ENCODE data around the gene CX3CR1. TPM values are rescaled to one million over a fixed set of nuclear protein-coding genes. Genes with fewer than 3 reads are reported as not detected.
A peak's percentile ranks its signal among the peaks of the same experiment; 100 is the strongest.

Gene CX3CR1
- total RNA-seq, 4 donors from 2014 or later = 0.35 to 0.57 (median 0.44) TPM; not detected in 1

GRCh38 chr3:39292961-39293360 lies 13.1 kb upstream of the CX3CR1 start:
- Histone ChIP-seq H3K36me3 (no peaks in the 10 kb centered on the region), H3K4me1 (peaks cover 0 to 8% (median 0%) of the 10 kb centered on the region in 3 donors), H3K9me3 (peaks cover 0 to under 1% (median 0%) of the 10 kb centered on the region in 3 donors), H3K4me3 (no peak overlapping the region), H3K27ac (no peak overlapping the region), H3K27me3 (no peaks in the 10 kb centered on the region)
- no peak for TF ChIP-seq POLR2A (IDR thresholded peaks at IDR 0.05)
- TF ChIP-seq, protein P1, sequence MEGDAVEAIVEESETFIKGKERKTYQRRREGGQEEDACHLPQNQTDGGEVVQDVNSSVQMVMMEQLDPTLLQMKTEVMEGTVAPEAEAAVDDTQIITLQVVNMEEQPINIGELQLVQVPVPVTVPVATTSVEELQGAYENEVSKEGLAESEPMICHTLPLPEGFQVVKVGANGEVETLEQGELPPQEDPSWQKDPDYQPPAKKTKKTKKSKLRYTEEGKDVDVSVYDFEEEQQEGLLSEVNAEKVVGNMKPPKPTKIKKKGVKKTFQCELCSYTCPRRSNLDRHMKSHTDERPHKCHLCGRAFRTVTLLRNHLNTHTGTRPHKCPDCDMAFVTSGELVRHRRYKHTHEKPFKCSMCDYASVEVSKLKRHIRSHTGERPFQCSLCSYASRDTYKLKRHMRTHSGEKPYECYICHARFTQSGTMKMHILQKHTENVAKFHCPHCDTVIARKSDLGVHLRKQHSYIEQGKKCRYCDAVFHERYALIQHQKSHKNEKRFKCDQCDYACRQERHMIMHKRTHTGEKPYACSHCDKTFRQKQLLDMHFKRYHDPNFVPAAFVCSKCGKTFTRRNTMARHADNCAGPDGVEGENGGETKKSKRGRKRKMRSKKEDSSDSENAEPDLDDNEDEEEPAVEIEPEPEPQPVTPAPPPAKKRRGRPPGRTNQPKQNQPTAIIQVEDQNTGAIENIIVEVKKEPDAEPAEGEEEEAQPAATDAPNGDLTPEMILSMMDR (IDR thresholded peaks at IDR 0.05) = no peak
- 80 to 85% methylated on average over 3 to 4 of the region's 4 CpGs for WGBS, 2 donors
- intact Hi-C loops (cut with DNase I) = loop anchor here (5.0 kb wide), 2 partner anchors 101 to 166 kb away; partner anchors contain the start of gene XIRP1
- no peak for DNase-seq

GRCh38 chr3:39291903-39292329 lies 12.1 kb upstream of the CX3CR1 start:
- TF ChIP-seq, protein P1 (IDR thresholded peaks at IDR 0.05) = peak; percentile 82 to 92 (median 88)
- TF ChIP-seq POLR2A (IDR thresholded peaks at IDR 0.05) = no peak
- Histone ChIP-seq H3K27me3 (no peaks in the 10 kb centered on the region), H3K27ac (no peak overlapping the region), H3K36me3 (no peaks in the 10 kb centered on the region), H3K4me3 (no peak overlapping the region), H3K4me1 (peaks cover 0 to 8% (median 0%) of the 10 kb centered on the region in 3 donors), H3K9me3 (no peaks in the 10 kb centered on the region)
- WGBS, 2 donors = 0 to 22% methylated on average over 3 to 5 of the region's 5 CpGs
- intact Hi-C loops (cut with DNase I) = loop anchor here (5.0 kb wide), 2 partner anchors 100 to 165 kb away; partner anchors contain the start of gene XIRP1
- DNase-seq = no peak

GRCh38 chr3:39290255-39290654 lies 10.4 kb upstream of the CX3CR1 start:
- Histone ChIP-seq H3K27me3 (no peaks in the 10 kb centered on the region), H3K9me3 (no peaks in the 10 kb centered on the region), H3K4me3 (no peak overlapping the region), H3K27ac (peak overlapping the region in 2 of 4 donors; percentile 56 to 67), H3K36me3 (no peaks in the 10 kb centered on the region), H3K4me1 (peaks cover 0 to 8% (median 0%) of the 10 kb centered on the region in 3 donors)
- intact Hi-C loops (cut with DNase I) = loop anchor here (5.0 kb wide), 2 partner anchors 98 to 163 kb away; partner anchors contain the start of gene XIRP1
- TF ChIP-seq, protein P1 (IDR thresholded peaks at IDR 0.05) = no peak
- no peak for TF ChIP-seq POLR2A (IDR thresholded peaks at IDR 0.05)
- 28 to 39% methylated on average over 4 of the region's 4 CpGs for WGBS, 2 donors
- DNase-seq = no peak

DNA sequence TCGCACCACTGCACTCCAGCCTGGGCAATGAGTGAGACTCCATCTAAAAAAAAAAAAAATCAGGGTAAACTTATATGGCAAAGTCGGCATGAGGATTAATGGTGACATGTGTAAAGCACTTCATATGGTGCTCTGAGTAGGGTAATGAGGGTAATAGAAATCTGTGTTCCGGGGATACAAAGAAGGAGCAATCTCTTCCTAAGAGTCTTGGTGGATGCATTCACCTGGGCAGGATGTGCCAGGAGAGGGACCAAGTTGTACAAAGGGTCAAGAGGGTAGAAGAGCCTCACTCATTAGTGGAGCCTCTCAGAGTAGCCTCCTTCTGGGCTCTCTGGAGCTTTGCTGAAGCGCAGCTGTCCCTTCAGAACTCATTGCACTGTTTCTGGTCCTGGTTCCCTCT lies 9.3 kb upstream of the CX3CR1 start:
- no peaks in the 10 kb centered on the region for H3K9me3 ChIP-seq
- TF ChIP-seq, protein P1 (IDR thresholded peaks at IDR 0.05) = no peak
- TF ChIP-seq POLR2A (IDR thresholded peaks at IDR 0.05) = no peak
- DNase-seq = no peak
- no peak overlapping the region for H3K27ac ChIP-seq
- no peak overlapping the region for H3K4me3 ChIP-seq
- intact Hi-C loops (cut with DNase I) = loop anchor here (10.0 kb wide), 1 partner anchor 184 kb away; the partner anchor contains the start of genes GORASP1 and TTC21A
- no peaks in the 10 kb centered on the region for H3K36me3 ChIP-seq
- H3K27me3 ChIP-seq = no peaks in the 10 kb centered on the region
- H3K4me1 ChIP-seq = peaks cover 0 to 8% (median 4%) of the 10 kb centered on the region in 3 donors
- 80 to 82% methylated on average over 4 of the region's 4 CpGs for WGBS, 2 donors

- no peaks in the 10 kb centered on the region for H3K36me3 ChIP-seq
- H3K4me3 ChIP-seq = no peak overlapping the region
- DNase-seq = peak; percentile 26
- 0 to 13% methylated on average over 1 to 2 of the region's 3 CpGs for WGBS, 2 donors
- peaks cover 0 to 8% (median 4%) of the 10 kb centered on the region in 3 donors for H3K4me1 ChIP-seq
- intact Hi-C loops (cut with DNase I) = loop anchor here (10.0 kb wide), 1 partner anchor 184 kb away; the partner anchor contains the start of genes GORASP1 and TTC21A
- H3K27ac ChIP-seq = no peak overlapping the region
- TF ChIP-seq, protein P1 (IDR thresholded peaks at IDR 0.05) = peak; percentile 63 to 94 (median 86)
- TF ChIP-seq POLR2A (IDR thresholded peaks at IDR 0.05) = no peak
- no peaks in the 10 kb centered on the region for H3K9me3 ChIP-seq
- no peaks in the 10 kb centered on the region for H3K27me3 ChIP-seq
Measured at GRCh38 chr3:39288300-39288808, 8.5 kb upstream of the CX3CR1 start.
